ENCODE results near the gene NWD2.

NWD2 gene

DNA sequence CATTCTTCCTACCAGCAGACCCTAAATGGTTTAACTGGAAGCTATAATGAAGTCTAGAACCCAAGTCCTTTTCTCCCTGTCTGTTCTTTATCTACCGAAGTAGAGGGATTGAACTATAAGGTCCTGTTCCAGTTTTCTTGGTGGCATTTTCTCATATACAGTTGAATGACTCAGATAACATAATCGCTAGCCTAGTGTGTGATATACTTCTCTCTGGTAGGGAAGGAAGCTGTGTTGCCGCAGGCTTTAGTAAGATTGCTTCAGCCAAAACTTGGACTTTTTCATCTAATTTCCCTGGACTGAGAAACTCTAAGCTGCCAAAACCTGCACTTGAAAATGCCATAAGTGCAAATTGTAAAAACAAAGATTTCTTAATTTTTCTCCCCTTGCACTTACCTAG, 123.4 kb downstream of the NWD2 start:
- Histone ChIP-seq H3K27me3 (ENCODE audit: insufficient read depth, low read length) (no peaks in the 10 kb centered on the region), H3K9me3 (ENCODE audit: insufficient read depth, low read depth, low read length) (no peaks in the 10 kb centered on the region), H3K9ac (ENCODE audit: low read depth, low read length) (no peak overlapping the region), H3K27ac (ENCODE audit: low read depth, low read length) (no peak overlapping the region), H3K36me3 (ENCODE audit: insufficient read depth, low read length) (no peaks in the 10 kb centered on the region), H3K4me3 (ENCODE audit: low read length) (no peak overlapping the region), H3K4me1 (ENCODE audit: insufficient read depth, low read length) (no peaks in the 10 kb centered on the region; the same call in 1 of the 2 replicates)
- 98% methylated on average over 3 of the region's 3 CpGs for WGBS

DNA sequence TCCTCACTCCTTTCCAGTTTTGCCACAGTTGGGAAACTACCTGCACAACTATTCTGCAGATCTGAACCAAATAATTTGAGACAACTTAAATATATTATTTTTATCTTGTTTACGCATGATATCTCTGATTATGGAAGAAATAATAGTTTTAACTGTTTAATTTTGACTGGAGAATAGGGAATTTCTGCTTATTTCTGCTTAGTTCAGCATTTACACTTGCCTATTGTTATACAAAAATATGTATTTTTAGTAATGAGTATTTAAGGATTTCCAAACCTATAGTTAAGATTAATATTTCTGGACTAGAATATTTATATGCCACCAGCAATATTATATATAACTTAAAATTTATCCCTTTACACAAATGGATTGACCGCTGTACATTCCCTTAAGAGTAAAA, 125.5 kb downstream of the NWD2 start:
- WGBS, result 80% methylated on average over 2 of the region's 2 CpGs
- Histone ChIP-seq H3K4me3 (ENCODE audit: low read length) (no peak overlapping the region), H3K9ac (ENCODE audit: low read depth, low read length) (no peak overlapping the region), H3K9me3 (ENCODE audit: insufficient read depth, low read depth, low read length) (no peaks in the 10 kb centered on the region), H3K4me1 (ENCODE audit: insufficient read depth, low read length) (no peaks in the 10 kb centered on the region; the same call in 1 of the 2 replicates), H3K36me3 (ENCODE audit: insufficient read depth, low read length) (no peaks in the 10 kb centered on the region), H3K27ac (ENCODE audit: low read depth, low read length) (no peak overlapping the region), H3K27me3 (ENCODE audit: insufficient read depth, low read length) (no peaks in the 10 kb centered on the region)

DNA sequence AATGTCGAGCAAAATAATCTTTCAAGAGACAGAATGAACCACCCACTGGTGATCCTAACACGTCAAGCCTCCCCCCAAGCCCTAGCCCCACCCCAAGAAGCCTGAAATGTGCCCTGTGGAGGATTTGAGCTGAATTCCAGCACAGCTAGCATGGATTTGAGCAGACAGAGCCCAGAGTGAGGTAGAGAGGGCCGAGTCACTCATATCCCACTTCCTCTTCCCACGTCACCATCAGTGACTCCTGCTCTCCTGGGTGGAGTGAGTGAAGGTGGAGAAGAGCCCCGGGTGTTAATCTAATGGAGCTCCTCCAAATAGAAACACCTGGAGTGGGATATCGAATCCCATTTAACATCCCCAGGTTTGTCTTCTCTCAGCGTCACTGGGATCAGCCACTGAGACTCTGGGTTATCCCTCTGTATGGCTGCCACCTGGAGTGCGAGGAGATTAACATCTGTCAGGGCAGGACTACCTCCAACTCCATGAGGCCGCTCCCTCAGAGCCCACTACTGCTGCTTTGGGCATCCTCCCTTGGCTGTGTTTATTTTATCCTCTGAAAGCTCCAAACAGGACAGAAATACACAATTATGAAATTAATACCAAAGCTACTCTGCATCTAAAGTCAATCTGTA, 136.6 kb downstream of the NWD2 start:
- Histone ChIP-seq H3K4me1 (ENCODE audit: insufficient read depth, low read length) (0 out of 2 replicates have a peak, but pooled peaks cover 3% of the 10 kb centered on the region), H3K27ac (ENCODE audit: low read depth, low read length) (no peak overlapping the region), H3K9me3 (ENCODE audit: insufficient read depth, low read depth, low read length) (no peaks in the 10 kb centered on the region), H3K9ac (ENCODE audit: low read depth, low read length) (no peak overlapping the region), H3K36me3 (ENCODE audit: insufficient read depth, low read length) (no peaks in the 10 kb centered on the region), H3K4me3 (ENCODE audit: low read length) (no peak overlapping the region), H3K27me3 (ENCODE audit: insufficient read depth, low read length) (no peaks in the 10 kb centered on the region)
- WGBS, result 72% methylated on average over 8 of the region's 9 CpGs

DNA sequence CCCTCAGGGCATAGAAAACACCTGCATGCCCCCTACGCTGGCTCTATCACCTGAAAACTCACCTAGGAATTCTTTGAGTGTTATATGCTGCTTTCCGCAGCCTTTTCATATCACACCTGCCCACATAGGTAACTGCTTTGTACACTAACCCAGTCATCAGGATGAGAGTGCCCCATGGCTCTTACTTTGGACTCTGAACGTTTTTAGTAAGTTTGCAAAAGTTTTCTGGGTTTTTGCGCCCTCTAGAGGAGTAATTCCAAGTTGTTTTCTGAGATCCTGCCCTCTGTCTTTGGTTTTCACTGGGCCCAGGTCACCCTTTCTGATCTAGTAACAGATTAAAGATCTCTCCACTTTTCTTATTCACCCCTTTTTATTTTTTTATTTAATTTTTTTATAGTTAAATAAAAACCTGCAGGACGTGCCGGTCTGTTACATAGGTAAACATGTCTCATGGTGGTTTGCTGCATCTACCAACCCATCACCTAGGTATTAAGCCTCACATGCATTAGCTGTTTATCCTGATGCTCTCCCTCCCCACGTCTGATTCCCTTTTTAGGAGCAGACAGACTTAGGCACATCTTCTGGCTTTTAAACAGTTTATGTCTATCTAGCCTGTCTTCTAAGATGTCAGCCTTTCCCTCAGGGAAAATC, 139.2 kb downstream of the NWD2 start:
- 39% methylated on average over 7 of the region's 7 CpGs for WGBS
- Histone ChIP-seq H3K27ac (ENCODE audit: low read depth, low read length) (no peak overlapping the region), H3K36me3 (ENCODE audit: insufficient read depth, low read length) (no peaks in the 10 kb centered on the region), H3K9me3 (ENCODE audit: insufficient read depth, low read depth, low read length) (no peaks in the 10 kb centered on the region), H3K9ac (ENCODE audit: low read depth, low read length) (no peak overlapping the region), H3K27me3 (ENCODE audit: insufficient read depth, low read length) (no peaks in the 10 kb centered on the region), H3K4me1 (ENCODE audit: insufficient read depth, low read length) (0 out of 2 replicates have a peak, but pooled peaks cover 4% of the 10 kb centered on the region), H3K4me3 (ENCODE audit: low read length) (no peak overlapping the region)

DNA sequence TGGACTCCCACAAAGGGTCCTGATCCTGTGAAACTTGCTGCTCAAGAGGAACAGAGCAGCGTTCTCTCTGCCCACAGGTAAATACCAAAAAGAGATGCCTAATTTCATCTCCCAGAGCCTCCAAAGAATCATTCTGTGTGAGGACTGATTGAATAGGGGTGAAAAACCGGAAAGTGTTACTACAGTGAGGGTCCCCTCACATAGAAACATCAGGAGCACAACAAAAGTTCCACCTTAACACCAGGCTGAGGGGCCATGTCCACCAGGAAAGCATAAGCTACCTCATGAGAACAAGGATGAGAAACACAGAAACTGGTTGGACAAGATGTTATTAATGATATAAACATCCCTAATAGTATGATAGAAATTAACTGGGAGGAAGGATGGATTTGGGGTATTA, 140.9 kb downstream of the NWD2 start:
- Histone ChIP-seq H3K4me3 (ENCODE audit: low read length) (no peak overlapping the region), H3K4me1 (ENCODE audit: insufficient read depth, low read length) (0 out of 2 replicates have a peak, but pooled peaks cover 13% of the 10 kb centered on the region), H3K36me3 (ENCODE audit: insufficient read depth, low read length) (no peaks in the 10 kb centered on the region), H3K9me3 (ENCODE audit: insufficient read depth, low read depth, low read length) (no peaks in the 10 kb centered on the region), H3K27me3 (ENCODE audit: insufficient read depth, low read length) (no peaks in the 10 kb centered on the region), H3K9ac (ENCODE audit: low read depth, low read length) (no peak overlapping the region), H3K27ac (ENCODE audit: low read depth, low read length) (no peak overlapping the region)
- WGBS, result 83% methylated on average over 2 of the region's 2 CpGs

DNA sequence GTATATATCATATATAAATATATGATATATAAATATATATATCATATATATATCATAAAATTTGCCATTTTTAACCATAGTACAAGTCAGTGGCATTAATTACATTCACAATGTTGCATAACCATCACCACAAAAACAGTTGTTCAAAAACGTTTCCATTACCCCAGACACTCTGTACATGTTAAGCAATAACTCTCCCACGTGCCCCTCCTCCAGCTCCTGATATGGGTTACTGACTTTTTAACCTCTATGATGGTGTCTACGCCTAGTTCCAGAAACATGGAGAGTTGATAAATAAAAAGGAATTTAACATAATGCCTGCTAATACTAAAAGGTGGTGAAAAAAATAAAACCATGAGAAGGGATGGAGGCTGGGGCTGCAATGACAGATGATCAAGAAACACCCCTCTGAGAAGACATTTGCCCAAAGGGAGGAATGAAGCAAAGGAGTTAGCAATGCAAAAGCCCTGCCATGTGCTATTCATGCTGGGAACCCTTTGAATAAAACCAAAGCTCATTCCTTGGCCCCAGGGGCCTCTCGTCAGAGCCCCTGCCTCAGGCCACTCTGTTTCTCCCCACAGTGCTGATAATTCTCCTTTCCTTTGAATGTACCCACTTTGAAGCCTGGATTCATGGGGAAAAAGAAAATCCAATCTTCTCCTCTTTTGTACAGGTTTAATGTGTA, 144.3 kb downstream of the NWD2 start:
- Histone ChIP-seq H3K4me3 (ENCODE audit: low read length) (no peak overlapping the region), H3K27me3 (ENCODE audit: insufficient read depth, low read length) (no peaks in the 10 kb centered on the region), H3K9ac (ENCODE audit: low read depth, low read length) (no peak overlapping the region), H3K4me1 (ENCODE audit: insufficient read depth, low read length) (peaks cover 15% of the 10 kb centered on the region; the same call in 1 of the 2 replicates), H3K36me3 (ENCODE audit: insufficient read depth, low read length) (no peaks in the 10 kb centered on the region), H3K9me3 (ENCODE audit: insufficient read depth, low read depth, low read length) (no peaks in the 10 kb centered on the region), H3K27ac (ENCODE audit: low read depth, low read length) (peak overlapping the region; percentile 67; the same call in 1 of the 2 replicates)
- WGBS, result 52% methylated on average over 4 of the region's 4 CpGs

DNA sequence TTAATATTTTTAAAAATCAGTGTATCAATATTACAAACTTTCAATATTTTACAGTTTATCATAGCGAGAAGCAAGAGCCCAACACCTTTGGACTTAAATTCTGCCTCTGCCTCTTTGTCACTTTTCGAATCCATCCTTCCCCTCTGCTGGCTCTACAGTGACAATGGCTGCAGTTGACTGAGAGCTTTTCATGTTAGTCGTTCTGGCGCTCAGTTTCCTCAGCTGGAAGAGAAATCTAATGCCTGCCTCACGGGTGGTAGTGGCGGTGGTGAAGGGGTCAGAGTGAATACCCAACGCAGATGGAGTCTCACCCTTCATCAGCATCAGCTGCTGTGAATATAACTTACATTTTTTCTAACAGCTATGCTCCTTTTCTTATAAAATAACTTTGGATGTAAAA, 144.8 kb downstream of the NWD2 start:
- Histone ChIP-seq H3K36me3 (ENCODE audit: insufficient read depth, low read length) (no peaks in the 10 kb centered on the region), H3K27me3 (ENCODE audit: insufficient read depth, low read length) (no peaks in the 10 kb centered on the region), H3K4me3 (ENCODE audit: low read length) (no peak overlapping the region), H3K27ac (ENCODE audit: low read depth, low read length) (peak overlapping the region; percentile 67; the same call in 1 of the 2 replicates), H3K4me1 (ENCODE audit: insufficient read depth, low read length) (peaks cover 15% of the 10 kb centered on the region; the same call in 1 of the 2 replicates), H3K9ac (ENCODE audit: low read depth, low read length) (no peak overlapping the region), H3K9me3 (ENCODE audit: insufficient read depth, low read depth, low read length) (no peaks in the 10 kb centered on the region)
- 20% methylated on average over 7 of the region's 7 CpGs for WGBS

DNA sequence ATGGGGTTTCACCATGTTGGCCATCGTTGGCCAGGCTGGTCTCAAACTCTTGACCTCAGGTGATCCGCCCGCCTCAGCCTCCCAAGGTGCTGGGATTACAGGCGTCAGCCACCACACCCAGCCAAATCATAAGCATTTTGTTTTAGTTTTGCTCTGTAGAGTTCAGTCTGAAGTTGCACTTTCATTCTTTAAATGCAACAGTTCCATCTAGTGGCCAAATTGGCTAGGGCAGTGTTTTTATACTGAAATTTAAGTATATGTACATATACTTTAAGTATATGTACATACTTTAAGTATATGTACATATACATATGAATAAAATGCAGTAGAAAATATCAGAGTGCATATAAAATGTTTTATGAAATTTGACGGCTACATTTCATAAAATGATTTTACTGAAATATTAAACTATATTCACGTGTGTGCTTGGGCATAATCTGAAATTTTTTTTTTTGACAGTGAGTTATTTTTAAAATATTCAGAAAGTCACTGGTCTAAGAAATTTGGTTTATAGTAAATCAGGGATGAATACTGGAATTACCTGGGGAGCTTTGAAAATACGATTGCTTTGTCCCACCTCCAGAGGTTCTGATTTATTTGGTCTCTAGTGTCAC, 145.5 kb downstream of the NWD2 start:
- Histone ChIP-seq H3K9ac (ENCODE audit: low read depth, low read length) (no peak overlapping the region), H3K27me3 (ENCODE audit: insufficient read depth, low read length) (no peaks in the 10 kb centered on the region), H3K27ac (ENCODE audit: low read depth, low read length) (peak overlapping the region; percentile 67; the same call in 1 of the 2 replicates), H3K36me3 (ENCODE audit: insufficient read depth, low read length) (no peaks in the 10 kb centered on the region), H3K9me3 (ENCODE audit: insufficient read depth, low read depth, low read length) (no peaks in the 10 kb centered on the region), H3K4me1 (ENCODE audit: insufficient read depth, low read length) (peaks cover 15% of the 10 kb centered on the region; the same call in 1 of the 2 replicates), H3K4me3 (ENCODE audit: low read length) (no peak overlapping the region)
- 66% methylated on average over 6 of the region's 7 CpGs for whole genome bisulfite sequencing

DNA sequence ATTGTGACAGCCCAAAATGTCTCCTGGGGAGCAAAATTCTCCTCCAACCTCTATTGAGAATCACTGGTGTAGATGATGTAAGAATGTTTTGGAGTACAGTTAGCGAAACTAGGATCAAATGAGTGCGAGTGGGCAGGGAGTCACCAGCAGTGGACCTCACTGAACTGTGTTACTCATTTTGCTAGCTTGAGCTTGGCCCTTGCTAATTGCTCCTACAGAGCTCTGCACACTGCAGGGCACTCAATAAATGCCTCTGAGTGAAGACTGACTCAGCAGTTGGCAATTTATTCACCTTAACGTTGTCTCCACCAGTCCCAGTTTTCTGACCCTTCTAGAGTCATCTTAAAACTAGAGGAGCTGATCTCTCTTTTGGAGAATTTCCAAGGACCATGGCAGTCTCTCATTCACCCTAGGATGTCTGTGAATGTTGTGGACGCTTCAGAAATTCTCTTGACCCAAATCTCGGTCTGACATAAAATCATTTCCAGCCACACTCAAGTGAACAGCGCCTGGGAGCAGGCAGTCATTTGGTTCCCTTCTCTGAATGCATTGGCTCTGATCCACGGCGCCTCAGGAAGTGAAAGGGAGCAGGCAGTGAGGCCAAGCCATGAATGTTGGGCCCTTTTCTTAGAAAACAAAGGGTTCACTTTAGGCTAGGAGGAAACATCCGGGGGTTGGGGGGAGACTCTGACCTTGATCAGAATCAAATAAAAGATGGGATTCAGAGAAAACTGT, 148.1 kb downstream of the NWD2 start:
- H3K9me3 ChIP-seq (ENCODE audit: insufficient read depth, low read depth, low read length), result no peaks in the 10 kb centered on the region
- no peak overlapping the region for H3K4me3 ChIP-seq (ENCODE audit: low read length)
- peaks cover 15% of the 10 kb centered on the region; the same call in 1 of the 2 replicates for H3K4me1 ChIP-seq (ENCODE audit: insufficient read depth, low read length)
- 92% methylated on average over 9 of the region's 9 CpGs for WGBS
- H3K27ac ChIP-seq (ENCODE audit: low read depth, low read length), result no peak overlapping the region
- no peaks in the 10 kb centered on the region for H3K36me3 ChIP-seq (ENCODE audit: insufficient read depth, low read length)
- no peaks in the 10 kb centered on the region for H3K27me3 ChIP-seq (ENCODE audit: insufficient read depth, low read length)
- no peak overlapping the region for H3K9ac ChIP-seq (ENCODE audit: low read depth, low read length)

DNA sequence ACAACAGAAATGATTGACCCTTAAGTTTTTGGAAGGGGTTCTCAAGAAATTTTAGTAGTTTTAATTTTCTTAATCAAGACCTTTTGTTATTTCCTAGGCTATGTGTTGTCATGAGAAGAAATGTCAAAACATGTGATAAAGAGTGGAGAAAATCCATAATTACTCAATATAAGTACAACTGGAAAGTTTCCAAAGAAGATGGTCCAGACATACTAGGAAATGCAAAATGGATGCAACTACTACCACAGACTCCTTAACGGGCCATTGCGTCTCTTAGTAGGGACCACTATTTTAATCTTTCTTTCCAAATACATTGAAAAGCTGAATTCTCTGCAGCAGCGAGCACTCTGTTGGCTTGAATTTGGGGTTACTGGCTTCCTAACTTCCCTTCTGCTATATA, 148.8 kb downstream of the NWD2 start:
- Histone ChIP-seq H3K36me3 (ENCODE audit: insufficient read depth, low read length) (no peaks in the 10 kb centered on the region), H3K27me3 (ENCODE audit: insufficient read depth, low read length) (no peaks in the 10 kb centered on the region), H3K9me3 (ENCODE audit: insufficient read depth, low read depth, low read length) (no peaks in the 10 kb centered on the region), H3K4me3 (ENCODE audit: low read length) (no peak overlapping the region), H3K27ac (ENCODE audit: low read depth, low read length) (no peak overlapping the region), H3K4me1 (ENCODE audit: insufficient read depth, low read length) (peaks cover 15% of the 10 kb centered on the region; the same call in 1 of the 2 replicates), H3K9ac (ENCODE audit: low read depth, low read length) (no peak overlapping the region)
- 93% methylated on average over 3 of the region's 3 CpGs for WGBS

All from HUES64 (cell line).